Stimulated activated CD8-positive, alpha-beta memory T cell treated with anti-CD3 and anti-CD28 coated beads, Interleukin-15, amount 100 ng/mL, for 24 hours (primary cell): ENCODE results near the gene UBE2J2.

Experiments used
- DNase-seq: peaks from one replicate; pipeline ENCODE4 v3.0.0-alpha.2; 2020; ENCODE audit warnings: low read depth

The UBE2J2 gene

GRCh38 chr1:1211541-1212441 is 61.9 kb downstream of the UBE2J2 start:
- no peak for DNase-seq

DNA sequence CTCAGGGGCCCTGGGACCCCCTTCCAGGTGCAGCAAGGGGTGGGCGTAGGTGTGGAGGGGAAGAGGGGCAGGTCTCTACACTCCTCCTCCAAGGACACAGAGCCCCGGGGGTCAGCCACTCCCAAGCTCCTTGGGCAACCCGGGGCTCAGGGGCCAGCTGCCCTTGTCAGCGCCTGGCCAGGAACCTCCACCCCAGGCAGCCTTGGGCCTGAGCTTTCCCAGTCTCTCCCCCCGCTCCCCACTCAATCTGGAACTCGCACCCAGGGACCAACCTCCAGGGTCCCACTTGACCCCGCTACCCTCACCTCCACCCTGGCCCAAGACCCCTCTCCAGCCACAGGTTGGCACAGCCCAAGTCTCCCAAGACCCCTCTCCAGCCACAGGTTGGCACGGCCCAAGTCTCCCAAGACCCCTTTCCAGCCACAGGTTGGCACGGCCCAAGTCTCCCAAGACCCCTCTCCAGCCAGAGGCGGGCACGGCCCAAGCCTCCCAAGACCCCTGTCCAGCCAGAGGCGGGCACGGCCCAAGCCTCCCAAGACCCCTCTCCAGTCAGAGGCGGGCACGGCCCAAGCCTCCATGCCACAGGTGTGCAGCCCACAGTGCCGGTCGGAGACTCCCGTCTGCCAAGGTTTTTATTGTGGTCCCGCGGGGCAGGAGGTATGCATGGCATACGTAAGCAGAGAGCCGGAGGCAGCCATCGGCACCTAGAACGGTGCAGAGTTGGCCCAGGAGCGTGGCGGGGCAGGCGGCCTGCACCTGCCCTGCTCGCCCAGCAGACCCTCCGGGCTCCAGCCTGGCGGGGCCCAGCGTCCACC is 62.7 kb downstream of the UBE2J2 start:
- DNase-seq, result no peak

DNA sequence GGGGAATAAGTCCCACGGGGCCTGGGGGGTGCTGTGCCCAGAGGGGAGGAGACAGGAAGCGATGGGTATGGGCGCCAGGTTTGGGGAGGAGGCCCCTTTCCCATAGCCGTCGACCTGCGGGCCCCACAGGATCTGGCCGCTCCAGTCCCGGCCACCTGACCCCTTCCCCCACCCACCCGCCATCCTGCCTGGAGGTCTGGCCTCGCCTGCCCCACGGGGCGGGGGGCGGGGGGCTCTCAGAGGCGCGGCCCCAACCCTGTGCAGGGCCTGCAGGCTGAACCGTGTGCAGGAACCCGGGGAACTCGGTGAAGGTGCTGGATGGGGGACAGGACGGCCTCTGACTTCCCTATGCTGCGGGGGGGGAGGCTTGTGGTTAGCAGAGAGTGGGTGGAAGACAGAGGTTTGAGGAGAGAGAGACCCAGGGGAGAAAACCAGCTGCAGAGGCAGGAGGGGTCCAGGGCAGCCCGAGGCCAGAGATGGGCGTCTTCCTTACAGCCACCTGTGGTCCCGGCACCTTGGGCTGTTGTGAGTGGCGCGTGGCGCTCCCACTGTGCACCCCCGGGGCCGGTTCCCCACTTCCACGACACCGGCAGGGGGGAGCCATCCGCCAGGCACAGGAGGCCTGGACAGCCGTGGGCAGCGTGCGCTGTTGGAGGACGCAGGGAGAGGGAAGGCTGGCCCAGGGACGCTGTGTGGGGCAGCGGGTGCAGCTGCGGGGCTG is 64.8 kb downstream of the UBE2J2 start:
- DNase-seq, result no peak

DNA sequence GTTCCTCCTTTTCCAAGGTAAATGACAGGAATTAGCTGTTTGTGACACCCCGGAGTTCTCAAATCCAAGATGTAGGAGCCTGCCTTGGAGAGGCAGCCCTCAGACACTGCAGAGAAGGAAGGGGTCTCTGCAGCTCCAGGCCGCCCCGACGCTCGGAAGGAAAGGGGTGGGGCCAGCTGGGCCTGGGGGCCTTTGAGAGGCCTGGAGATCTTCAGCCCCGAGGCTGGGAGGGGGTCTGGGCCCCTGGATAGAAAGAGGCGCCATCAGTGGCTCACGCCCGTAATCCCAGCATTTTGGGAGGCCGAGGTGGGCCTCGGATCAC is 66.1 kb downstream of the UBE2J2 start:
- DNase-seq, result no peak

DNA sequence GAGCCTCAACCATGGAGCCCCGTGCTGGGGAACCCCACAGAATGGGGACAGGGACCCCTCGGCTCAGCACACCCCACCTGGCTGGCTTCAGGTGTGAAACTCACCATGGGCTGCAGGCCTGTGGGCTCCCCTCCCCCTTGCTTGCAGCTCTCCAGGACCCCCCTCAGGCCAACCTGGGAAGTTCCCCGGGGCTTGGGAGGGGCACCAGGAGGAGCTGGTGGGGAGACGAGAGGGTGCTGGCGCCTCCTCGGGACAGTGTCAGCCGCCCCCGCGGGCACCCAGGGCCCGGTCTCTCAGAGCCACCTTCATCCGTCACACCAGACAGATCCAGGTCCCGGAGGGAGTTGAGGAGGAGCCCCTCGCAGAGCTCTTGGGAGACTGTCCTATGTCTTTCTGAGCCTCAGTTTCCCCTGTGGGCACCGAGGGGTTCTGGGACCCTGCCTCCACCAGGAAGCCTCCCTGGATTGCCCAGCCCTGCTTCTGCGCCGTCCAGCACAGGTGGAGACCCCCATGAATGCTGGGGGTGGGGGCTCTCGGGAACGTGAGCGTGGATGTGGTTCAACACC is 66.6 kb downstream of the UBE2J2 start:
- no peak for DNase-seq

DNA sequence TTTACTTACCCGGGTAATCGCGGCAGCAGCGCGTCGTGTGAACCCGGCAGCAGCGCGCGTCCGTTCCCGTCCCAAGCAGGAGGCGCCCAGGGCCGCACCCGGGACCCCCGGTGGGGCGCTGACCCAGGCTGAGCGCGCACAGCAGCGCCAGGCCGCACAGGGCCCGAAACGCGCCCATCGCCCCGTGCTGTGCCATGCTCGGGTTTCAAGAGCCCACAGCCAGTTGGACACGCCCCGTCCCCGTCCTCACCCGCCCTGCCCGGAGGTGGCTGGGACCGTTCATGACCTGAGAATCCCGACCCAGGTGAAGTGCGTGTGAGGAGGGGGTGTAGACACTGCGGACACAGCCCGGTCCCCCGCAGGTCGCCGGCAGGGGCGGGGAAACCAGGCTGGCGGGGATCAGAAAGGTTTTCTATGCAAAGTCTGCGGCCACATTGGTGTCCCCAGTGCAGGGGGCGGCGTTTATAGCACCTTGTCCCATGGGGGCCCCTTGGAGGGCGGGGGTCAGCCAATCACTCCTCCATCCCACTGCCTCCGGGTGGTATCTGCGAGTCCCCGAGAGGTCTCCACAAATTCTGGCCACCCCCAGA is 67.2 kb downstream of the UBE2J2 start, which contains the start of gene TNFRSF18:
TNFRSF18 (minus strand) TSS at position 217 of the 590 bp plus-strand sequence; CDS start at position 196, 21 bp downstream.
- DNase-seq, result no peak

- no peak for DNase-seq
Measured at GRCh38 chr1:1205769-1206375, 67.8 kb downstream of the UBE2J2 start.

GRCh38 chr1:1204998-1205768 is 68.5 kb downstream of the UBE2J2 start:
- no peak for DNase-seq

GRCh38 chr1:1204425-1204920 is 69.2 kb downstream of the UBE2J2 start:
- DNase-seq, result no peak
